Psoas muscle (tissue), 8 donors: ENCODE results near the gene STRAP. TPM values are rescaled to one million over a fixed set of nuclear protein-coding genes. Genes with fewer than 3 reads are reported as not detected.

Experiments used
- ATAC-seq, 4 donors: fragments of 200-7000 bp; cut with Tn5 transposase; one replicate each; pipeline ENCODE4 v1.9.1; 2020; ENCODE audit warnings: moderate library complexity in 3 of 4, mild to moderate bottlenecking in 2 of 4
- DNase-seq, 2 donors: peaks; one replicate each; pipeline ENCODE4 v3.0.0-alpha.2; 2020
- H3K27ac ChIP-seq: fragments of 200-600 bp; one replicate; pipeline ENCODE4 v1.8.0; 2022
- H3K27me3 ChIP-seq, 3 donors: fragments of 200-600 bp in 1 of 3; one replicate each; pipeline versions ENCODE4 v1.6.1 to v1.8.0; 2013 to 2022; ENCODE audit warnings: low read length in 2 of 3, mild to moderate bottlenecking in 2 of 3, moderate library complexity in 1 of 3; ENCODE audit not compliant: insufficient read depth in 3 of 3
- H3K36me3 ChIP-seq, 2 donors: fragments of 200-600 bp in 1 of 2; one replicate each; pipeline versions ENCODE4 v1.6.1 to v1.8.0; 2013 to 2022; ENCODE audit warnings: low read depth in 1 of 2, mild to moderate bottlenecking in 1 of 2, moderate library complexity in 1 of 2; ENCODE audit not compliant: insufficient read depth in 1 of 2
- H3K4me1 ChIP-seq: fragments of 200-600 bp; one replicate; pipeline ENCODE4 v1.8.0; 2022
- H3K4me3 ChIP-seq: fragments of 200-600 bp; one replicate; pipeline ENCODE4 v1.8.0; 2022; ENCODE audit warnings: mild to moderate bottlenecking
- H3K9me3 ChIP-seq: fragments of 200-600 bp; one replicate; pipeline ENCODE4 v1.8.0; 2022
- CTCF ChIP-seq: fragments of 200-600 bp; IDR thresholded peaks from one replicate; pipeline ENCODE4 v1.8.0; 2022; ENCODE audit warnings: antibody characterized with exemption
- WGBS, 3 donors: extraction: QIAGEN DNeasy Blood & Tissue Kit; methylation state at CpG; one replicate each; pipeline versions ENCODE4 v1.1.6 to v1.1.7; 2013; 5-methylcytosine and 5-hydroxymethylcytosine counted together
- intact Hi-C, 2 donors: fragments of 100-400 bp; cut with DNase I; formaldehyde crosslinking; loops; one replicate each; pipeline versions ENCODE4 v1.11.0 to v1.14.2; 2022
- polyA plus RNA-seq, 3 donors: library from polyadenylated mRNA; stranded (reverse); fragments of 200-250 nt; gene quantifications; one replicate each; pipeline ENCODE4 v1.2.3, GENCODE V29; 2013
- total RNA-seq, 4 donors: library from RNA; stranded (reverse); fragmentation: NEBNext Ultra II Directional in 2 of 4; extraction: Animal tissue kit (Norgen Biotek cat#: 25700) in 2 of 4; gene quantifications; one replicate each; pipeline versions ENCODE4 v1.2.1 to v1.2.4, GENCODE V29; 2021 to 2023
- donor health status: healthy with polysubstance abuse.
- donor health status: DM: no; HTN: no; CAD: no; lungs with moderate emphysema.
- donor health status: Bipolar disorder and iron deficiency.
- donor health status: healthy.
- donor health status: DM: yes; HTN: yes; CAD: no.
- donor health status: DM: no; HTN: no; CAD: no.
- donor health status: DM: no; HTN: no; CAD: no.
- donor health status: DM: yes; HTN: yes; CAD: no.

STRAP gene
- total and polyA plus RNA-seq, 7 donors: 94.3 to 224 (median 153) TPM

- TF ChIP-seq CTCF: no peak
- intact Hi-C loops: no loop called here
- Histone ChIP-seq H3K4me3 (no peak overlapping the region), H3K36me3 (no peaks in the 10 kb centered on the region), H3K4me1 (peaks cover 17% of the 10 kb centered on the region), H3K27ac (no peak overlapping the region), H3K27me3 (no peaks in the 10 kb centered on the region), H3K9me3 (no peaks in the 10 kb centered on the region)
- no peak for DNase-seq
- no peak for ATAC-seq
- WGBS, 3 donors: 35 to 58% (median 43%) methylated on average over 3 of the region's 3 CpGs
These were observed 31.1 kb upstream of the STRAP start for GRCh38 chr12:15851045-15851620.

- DNase-seq (no peak), ATAC-seq (no peak)
- 78 to 86% (median 84%) methylated on average over 3 of the region's 3 CpGs for WGBS, 3 donors
- Histone ChIP-seq H3K27ac (no peak overlapping the region), H3K4me3 (no peak overlapping the region), H3K27me3 (no peaks in the 10 kb centered on the region), H3K9me3 (no peaks in the 10 kb centered on the region), H3K4me1 (peaks cover 16% of the 10 kb centered on the region), H3K36me3 (no peaks in the 10 kb centered on the region)
- intact Hi-C loops: no loop called here
- no peak for TF ChIP-seq CTCF
These were observed 30.3 kb upstream of the STRAP start for GRCh38 chr12:15851919-15852318.

- Histone ChIP-seq H3K27me3 (no peaks in the 10 kb centered on the region), H3K36me3 (no peaks in the 10 kb centered on the region), H3K9me3 (no peaks in the 10 kb centered on the region), H3K27ac (no peak overlapping the region), H3K4me3 (no peak overlapping the region), H3K4me1 (peaks cover 12% of the 10 kb centered on the region)
- 76 to 83% (median 77%) methylated on average over 5 of the region's 5 CpGs for WGBS, 3 donors
- intact Hi-C loops: no loop called here
- no peak for TF ChIP-seq CTCF
- no peak for DNase-seq
- ATAC-seq: peak in 3 of 4 donors; percentile 44 to 72 (median 62)
These were observed 29.8 kb upstream of the STRAP start for GRCh38 chr12:15852383-15852782.

- no peak for TF ChIP-seq CTCF
- no peak for DNase-seq
- H3K4me3 ChIP-seq: no peak overlapping the region
- WGBS, 3 donors: 82 to 92% (median 86%) methylated on average over 4 of the region's 4 CpGs
- H3K36me3 ChIP-seq: no peaks in the 10 kb centered on the region
- peaks cover 12% of the 10 kb centered on the region for H3K4me1 ChIP-seq
- H3K27ac ChIP-seq: no peak overlapping the region
- no peak for ATAC-seq
- intact Hi-C loops: loop anchor here in 1 of 2 donors (2.0 kb wide), 1 partner anchor 263 kb away; no protein-coding TSS in a partner anchor
- H3K9me3 ChIP-seq: no peaks in the 10 kb centered on the region
- H3K27me3 ChIP-seq: no peaks in the 10 kb centered on the region
These were observed 28.3 kb upstream of the STRAP start for GRCh38 chr12:15853877-15854276.

GRCh38 chr12:15854916-15855315 is 27.3 kb upstream of the STRAP start:
- Histone ChIP-seq H3K9me3 (no peaks in the 10 kb centered on the region), H3K4me1 (peaks cover 7% of the 10 kb centered on the region), H3K4me3 (no peak overlapping the region), H3K36me3 (no peaks in the 10 kb centered on the region), H3K27ac (no peak overlapping the region), H3K27me3 (no peaks in the 10 kb centered on the region)
- DNase-seq (no peak), ATAC-seq (no peak)
- intact Hi-C loops: loop anchor here (2.0 to 5.0 kb wide), 4 partner anchors 68 to 578 kb away; partner anchors contain the start of gene EPS8 (in 1 of the 2)
- WGBS, 3 donors: 91 to 94% (median 93%) methylated on average over 1 of the region's 1 CpG
- TF ChIP-seq CTCF: no peak
